Inflammatory macrophage treated with lipopolysaccharide for 1 hour (primary cell): ENCODE data around the gene ELMO1.

Experiments used
- DNase-seq, 2 donors: peaks; one replicate each; pipeline ENCODE4 v3.0.0-alpha.2; 2020 to 2022

Gene ELMO1

GRCh38 chr7:37430640-37431039, 18.0 kb downstream of the ELMO1 start:
- peak; percentile 69 to 88 for DNase-seq

DNA sequence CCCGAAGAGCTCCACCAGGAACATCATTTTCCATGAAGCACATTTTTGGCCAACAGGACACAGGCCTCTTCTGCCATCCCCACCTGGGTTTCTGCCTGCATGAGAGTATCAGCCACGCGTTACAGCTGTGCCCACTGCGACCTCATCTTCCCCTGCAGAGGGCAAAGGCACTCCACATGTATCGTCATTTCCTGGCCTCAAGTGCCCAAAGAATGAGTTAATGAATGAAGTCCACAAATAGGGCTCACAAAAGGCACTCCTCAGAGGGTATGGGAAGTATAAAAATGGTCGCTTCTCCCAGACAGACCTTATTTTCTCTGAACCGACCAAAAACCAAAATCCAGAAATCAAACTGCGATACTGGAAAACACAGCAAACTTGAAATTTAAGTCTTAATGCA, 18.5 kb downstream of the ELMO1 start:
- DNase-seq: no peak

- DNase-seq: no peak
These were observed 19.3 kb downstream of the ELMO1 start for GRCh38 chr7:37429435-37429791.

DNA sequence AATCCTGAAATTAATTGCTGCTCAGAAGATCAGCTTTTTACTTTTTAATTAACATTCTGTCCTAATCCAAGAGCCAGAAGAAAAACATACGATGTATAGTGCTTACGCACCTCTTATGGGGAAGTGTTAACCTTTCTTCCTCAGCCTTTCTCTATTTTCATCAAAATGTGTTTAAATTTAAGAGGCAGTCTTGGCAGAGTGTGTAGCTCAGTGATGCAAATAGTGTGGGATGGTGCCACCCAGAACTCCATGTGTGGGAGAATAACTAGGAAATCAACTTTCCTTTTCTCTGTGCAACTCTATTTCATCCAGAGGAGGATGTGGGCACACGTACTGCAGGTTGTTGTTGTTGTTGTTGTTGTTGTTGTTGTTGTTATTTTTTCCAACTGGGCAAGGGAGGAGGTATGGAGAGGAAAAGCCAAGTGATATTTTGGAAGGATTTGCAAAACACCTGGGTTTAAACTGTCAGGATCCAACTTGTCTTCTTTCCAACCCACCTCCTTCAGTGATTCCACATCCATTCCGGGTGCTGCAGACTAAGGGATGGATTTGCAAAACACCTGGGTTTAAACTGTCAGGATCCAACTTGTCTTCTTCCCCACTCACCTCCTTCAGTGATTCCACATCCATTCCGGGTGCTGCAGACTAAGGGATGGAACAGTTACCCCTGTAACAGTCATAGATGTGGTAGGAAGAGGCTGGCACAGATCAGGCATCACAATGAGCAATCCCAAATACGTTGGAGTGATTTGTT, 19.8 kb downstream of the ELMO1 start:
- no peak for DNase-seq

- no peak for DNase-seq
These were observed 21.3 kb downstream of the ELMO1 start for GRCh38 chr7:37427276-37427940.

- DNase-seq: peak; percentile 79 to 80
These were observed 23.2 kb downstream of the ELMO1 start for GRCh38 chr7:37425498-37425897.

- no peak for DNase-seq
These were observed 23.7 kb downstream of the ELMO1 start for GRCh38 chr7:37424995-37425394.

GRCh38 chr7:37424521-37424920, 24.1 kb downstream of the ELMO1 start:
- DNase-seq: no peak

GRCh38 chr7:37421861-37422500, 26.7 kb downstream of the ELMO1 start:
- DNase-seq: no peak

DNA sequence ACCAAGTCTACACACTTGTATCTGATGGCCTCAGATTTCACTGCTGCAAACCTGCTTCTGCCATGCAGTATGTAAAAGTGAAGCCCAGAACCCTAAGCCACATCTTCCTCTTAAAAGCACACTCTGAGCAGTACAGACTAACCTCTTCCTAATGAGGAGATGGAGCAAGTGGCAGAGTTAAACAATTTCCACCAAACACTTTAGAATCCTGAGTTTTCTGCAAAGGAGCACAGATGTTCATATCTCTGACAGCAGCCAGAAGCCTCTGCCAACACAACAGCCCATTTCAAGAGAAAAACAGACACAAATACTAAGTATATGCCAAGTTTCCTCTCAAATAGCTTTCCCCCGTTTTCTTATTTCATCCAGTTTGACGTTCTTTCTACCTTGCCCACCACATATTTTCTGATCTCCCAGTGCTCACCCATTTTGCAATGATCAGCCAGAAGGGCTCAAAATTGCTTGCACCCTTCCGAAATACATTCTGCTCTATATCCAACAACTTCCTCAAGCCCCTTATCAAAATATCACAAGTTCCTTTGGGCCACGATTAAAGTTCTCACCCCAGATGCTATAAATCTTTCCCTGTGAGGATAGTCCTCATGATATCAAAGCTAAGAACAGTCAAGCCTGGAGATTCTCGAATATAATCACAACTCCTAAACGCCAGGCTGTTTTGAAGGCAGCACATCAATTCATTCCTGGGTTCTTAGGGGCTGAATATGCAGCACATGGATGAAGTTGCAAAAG, 27.5 kb downstream of the ELMO1 start:
- no peak for DNase-seq

DNA sequence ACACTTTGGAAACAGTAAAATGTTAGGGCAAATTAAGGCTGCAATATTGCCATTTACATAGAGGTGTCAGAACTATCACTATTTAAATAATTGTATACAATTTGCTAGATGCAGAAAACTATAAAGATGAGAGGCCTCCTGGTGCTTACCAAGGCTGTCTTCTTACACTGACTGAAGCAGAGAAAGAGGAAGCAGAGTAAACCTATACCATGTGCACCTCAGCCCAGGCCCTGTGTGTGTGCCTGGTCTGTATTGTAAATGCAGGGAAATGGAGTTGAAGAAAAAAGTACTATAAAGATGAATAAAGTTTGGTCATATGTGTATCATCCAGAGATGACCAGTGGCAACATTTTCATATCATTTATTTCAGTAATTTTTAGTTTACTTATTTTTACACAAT, 29.2 kb downstream of the ELMO1 start:
- no peak for DNase-seq

- DNase-seq: no peak
These were observed 30.3 kb downstream of the ELMO1 start for GRCh38 chr7:37418381-37418780.

DNA sequence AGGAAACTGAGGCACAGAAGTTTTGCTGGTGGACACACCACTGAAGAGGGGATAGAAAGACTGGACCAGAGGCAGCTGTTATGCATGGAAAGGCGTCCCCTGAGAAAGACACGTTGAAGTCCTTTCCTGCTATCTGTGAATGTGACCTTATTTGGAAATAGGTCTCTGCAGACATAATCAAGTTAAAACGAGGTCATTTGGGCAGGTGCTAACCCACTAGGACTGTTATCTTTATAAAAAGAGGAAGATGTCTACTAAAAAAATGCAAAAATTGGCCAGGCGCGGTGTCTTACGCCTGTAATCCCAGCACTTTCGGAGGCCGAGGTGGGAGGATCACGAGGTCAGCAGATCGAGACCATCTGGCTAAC, 31.6 kb downstream of the ELMO1 start:
- DNase-seq: no peak

DNA sequence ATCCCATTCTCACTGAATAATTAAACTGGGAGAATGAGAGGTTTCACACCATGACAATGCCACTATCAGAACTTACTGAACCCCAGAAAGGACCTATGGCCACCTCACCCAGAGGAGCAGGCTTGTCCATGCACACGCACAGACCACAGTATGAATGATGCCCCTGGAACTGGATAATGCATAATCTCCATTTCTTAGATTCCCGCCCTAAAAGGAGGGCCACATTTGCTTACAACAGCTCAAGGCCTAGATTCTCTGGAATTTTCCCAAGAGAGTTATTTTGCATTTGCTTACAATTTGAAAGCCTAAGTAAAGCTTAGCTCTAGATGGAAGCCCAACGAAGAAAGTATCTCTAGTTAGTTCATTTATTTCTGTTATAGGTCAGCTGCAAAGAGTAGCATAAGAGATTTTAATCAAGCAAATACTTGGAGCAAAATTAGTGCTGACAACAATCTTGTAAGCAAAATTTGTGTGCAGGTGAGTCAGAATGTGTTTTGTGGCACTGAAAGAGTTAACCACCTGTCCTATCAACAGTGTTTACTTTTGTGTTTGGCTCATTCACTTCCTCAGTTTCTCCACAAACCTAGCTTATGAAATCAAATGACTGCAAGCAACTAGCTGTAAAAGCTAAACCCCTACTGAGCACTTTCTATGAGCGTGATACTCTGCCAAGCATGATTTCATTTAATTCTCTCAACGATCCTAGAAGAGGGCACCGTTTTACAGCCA, 32.1 kb downstream of the ELMO1 start:
- DNase-seq: no peak

GRCh38 chr7:37415629-37416028, 33.0 kb downstream of the ELMO1 start:
- DNase-seq: no peak

GRCh38 chr7:37414352-37414983, 34.2 kb downstream of the ELMO1 start:
- DNase-seq: no peak

DNA sequence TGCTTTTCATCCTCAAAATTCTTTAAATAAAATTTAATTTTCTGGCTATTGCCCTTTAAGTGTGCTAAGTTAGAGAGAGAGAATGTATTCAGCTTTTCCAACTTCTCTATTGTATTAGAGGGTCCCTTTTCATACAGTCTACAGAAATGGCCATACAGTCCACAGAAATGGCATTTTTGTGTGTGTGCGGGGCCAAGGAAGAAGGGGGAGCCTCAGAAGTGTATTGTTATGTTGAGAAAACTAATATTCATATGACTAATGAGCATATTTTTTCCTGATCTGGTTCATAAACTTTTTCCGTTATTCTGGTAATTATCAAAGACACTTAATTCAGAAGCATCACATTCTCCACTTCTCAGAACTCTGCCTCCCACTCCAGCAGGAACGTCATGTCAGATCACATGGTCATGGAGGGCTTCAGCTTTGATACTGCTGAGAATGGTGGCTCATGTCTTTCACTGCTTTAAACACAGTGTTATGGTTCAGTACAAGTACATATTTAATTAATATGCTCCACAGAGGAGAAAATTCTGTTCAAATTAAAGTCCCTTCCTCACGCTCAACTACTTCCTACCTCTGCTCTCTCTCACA, 37.1 kb downstream of the ELMO1 start:
- peak in 1 of 2 donors; percentile 38 for DNase-seq

GRCh38 chr7:37410305-37411229, 38.1 kb downstream of the ELMO1 start:
- peak; percentile 59 to 79 for DNase-seq

GRCh38 chr7:37409461-37409860, 39.2 kb downstream of the ELMO1 start:
- peak; percentile 56 to 77 for DNase-seq
